HG02678 (cell line): ENCODE measurements around the gene CCNT1.
A peak's percentile ranks its signal among the peaks of the same experiment; 100 is the strongest.
"Not testable (repeated sequence)": the region's sequence is repeated elsewhere in the genome, so short reads cannot be mapped to it uniquely, and the experiment has no call there.

Experiments
- ATAC-seq: cut with Tn5 transposase; IDR thresholded peaks from one replicate; pipeline ENCODE4 v1.9.1; 2021; ENCODE audit warnings: mild to moderate bottlenecking, moderate library complexity; ENCODE audit not compliant: unreplicated experiment

Gene CCNT1

DNA sequence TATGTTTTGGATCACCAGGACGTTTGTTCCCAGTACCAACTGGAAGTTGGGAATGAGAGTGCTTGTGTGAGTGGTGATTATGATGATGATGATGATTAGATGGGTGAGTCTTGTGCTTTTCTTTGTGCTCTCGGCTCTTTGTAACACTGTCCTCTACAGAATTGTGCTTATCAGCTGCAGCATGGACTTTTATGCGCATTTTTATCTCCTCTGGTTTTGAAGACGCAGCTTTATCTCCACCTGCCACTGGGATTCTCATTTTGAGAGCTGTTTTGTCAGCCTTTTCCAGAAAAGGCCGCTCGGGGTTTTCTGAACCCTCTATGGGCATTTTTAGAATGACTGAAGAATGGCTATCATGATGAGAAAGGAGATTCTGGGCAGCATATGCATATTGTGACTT lies 22.9 kb downstream of the CCNT1 start:
- ATAC-seq = no peak

DNA sequence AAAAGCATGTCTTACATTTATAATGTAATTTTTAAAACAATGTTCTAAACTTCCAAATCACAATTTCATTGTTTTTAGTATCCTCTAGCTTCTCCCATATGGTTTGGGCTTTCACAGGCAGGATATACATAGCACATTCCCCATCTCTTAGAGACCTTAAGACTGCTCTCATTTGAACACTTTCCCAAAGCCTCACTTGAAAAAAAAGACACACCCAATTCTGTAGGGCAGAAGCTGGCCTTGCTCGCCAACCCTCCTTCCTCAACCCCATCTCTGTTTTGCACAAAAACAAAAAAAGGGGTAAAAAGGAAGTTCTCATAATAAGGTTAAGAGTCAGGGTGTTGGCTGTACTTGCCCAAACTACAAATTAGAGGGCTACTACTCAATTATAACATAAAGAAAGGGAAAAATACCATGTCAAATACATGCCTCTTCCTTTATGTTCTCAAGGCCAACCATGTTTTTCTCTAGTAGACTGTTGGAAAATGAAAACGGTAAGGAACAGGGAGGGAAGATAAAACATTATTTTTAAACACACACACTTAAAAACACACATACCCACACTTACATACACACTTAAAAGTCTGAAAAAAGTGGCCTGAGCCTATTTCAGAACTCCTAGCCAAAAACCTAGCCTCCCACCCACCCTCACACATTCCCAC lies 24.6 kb downstream of the CCNT1 start:
- ATAC-seq = no peak

GRCh38 chr12:48690990-48691389 lies 25.5 kb downstream of the CCNT1 start:
- no peak for ATAC-seq

- no peak for ATAC-seq
Observed at GRCh38 chr12:48690436-48690835, 26.1 kb downstream of the CCNT1 start.

DNA sequence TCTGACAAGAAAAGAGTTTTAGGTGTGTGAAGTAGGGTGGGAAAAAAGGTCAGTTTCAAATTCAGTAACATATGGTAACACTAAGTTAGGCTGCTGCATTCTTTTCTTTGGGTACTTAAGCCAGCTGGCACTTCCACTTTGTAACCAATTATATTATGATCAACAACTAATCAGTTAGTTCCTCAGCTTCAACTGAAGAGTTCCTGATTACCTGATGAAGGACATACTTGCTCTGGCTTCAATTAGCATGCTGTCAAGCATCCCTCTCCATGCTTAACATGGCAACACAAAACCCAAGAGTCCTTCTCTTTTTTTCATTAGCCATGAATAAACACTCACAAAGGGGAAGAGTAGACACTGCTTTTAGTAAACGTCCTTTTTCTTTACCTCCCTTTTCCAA lies 27.7 kb downstream of the CCNT1 start:
- ATAC-seq = no peak

DNA sequence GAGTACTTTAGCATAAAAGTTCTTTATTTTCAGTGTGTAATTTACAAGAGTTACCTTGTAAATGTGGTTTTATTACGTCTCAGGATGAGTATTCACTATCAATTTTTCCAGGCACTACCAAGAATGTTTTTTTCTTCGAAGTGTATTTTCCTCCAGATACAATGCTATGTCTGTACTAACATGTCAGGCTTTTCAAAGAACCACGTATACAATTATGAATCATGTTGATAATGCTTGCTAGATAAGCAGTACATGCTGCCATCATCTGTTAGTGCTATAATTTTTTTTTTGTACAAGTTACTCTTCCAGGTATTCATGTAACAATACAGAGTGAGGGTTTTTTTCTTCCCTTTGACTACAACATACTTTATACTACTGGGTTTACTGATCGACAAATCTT lies 28.9 kb downstream of the CCNT1 start:
- no peak for ATAC-seq

DNA sequence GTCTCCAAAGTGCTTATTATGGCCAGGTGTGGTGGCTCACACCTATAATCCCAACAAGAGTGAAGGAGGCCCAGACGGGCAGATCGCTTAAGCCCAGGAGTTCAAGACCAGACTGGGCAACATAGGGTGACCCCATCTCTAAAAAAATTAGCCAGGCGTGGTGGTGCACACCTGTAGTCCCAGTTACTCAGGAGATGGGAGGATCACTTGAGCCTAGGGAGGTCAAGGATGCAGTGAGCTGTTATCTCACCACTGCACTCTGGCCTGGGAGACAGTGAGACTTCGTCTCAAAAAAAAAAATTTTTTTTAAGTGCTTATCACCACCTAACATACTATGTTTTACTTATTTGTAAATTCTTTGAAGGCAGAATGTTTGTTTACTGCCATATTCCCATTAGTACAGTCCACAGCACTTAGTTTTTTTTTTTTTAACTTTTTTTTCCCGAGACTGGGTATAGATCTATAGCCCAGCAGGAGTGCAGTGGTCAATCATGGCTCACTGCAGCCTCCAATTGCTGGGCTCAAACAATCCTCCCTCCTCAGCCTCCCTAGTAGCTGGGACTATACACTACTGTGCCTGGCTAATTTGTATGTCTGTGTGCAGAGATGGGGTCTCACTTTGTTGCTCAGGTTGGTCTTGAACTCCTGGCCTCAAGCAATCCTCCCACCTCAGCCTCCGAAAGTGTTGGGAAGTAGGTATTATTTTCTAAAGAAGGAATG lies 29.7 kb downstream of the CCNT1 start:
- ATAC-seq = no peak

DNA sequence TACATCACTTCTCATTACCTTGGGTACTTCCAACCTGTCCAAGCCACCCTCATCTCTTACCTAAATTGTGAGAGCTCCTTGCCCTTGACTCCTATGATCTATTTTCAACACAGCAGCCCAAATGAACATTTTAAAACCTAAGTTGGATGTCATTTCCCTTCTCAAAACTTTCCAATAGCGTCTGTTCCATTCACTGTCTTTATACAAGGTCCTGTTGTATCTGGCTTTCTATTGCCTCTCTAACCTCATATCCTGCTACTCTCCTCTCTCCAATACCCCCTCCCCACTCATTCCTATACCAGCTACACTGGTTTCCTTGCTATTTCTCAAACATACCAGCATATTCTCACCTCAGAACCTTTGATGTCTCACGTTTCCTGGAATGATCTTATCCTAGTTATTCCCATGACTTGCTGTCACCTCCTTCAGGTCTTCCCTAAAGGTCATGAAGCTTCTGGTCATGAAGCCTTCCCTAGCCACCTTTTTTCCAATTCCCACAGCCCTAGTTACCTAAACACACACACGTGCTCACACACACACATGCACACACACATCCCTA lies 30.4 kb downstream of the CCNT1 start:
- no peak for ATAC-seq

GRCh38 chr12:48683534-48683933 lies 33.0 kb downstream of the CCNT1 start:
- no peak for ATAC-seq

DNA sequence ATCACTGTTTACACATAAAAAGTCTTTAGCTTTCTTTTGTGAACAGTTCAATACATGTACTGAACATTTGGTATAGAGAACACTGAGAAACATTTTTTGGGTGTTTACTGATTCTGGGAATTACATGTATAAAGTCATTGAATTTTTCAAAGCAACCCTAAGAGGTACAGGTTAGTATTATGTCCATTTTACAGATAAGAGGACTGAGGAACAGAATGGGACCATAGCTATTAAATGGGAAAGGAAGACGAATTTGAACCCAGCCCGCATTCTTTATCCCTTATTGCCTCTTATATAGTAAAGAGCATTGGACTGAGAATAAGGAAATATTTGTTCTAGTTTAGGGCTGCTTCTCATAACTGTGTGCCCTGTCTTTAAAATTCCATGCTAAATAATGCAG lies 33.6 kb downstream of the CCNT1 start:
- no peak for ATAC-seq

DNA sequence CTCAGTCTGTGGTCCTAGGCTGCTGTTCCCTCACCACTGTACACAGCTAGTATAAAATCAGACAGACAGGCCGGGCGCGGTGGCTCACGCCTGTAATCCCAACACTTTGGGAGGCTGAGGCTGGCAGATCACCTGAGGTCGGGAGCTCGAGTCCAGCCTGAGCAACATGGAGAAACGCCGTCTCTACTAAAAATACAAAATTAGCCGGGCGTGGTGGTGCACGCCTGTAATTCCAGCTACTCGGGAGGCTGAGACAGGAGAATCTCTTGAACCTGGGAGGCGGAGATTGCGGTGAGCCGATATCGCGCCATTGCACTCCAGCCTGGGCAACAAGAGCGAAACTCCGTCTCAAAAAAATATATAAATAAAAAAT lies 34.0 kb downstream of the CCNT1 start:
- ATAC-seq = not testable (repeated sequence)

- peak; percentile 99 for ATAC-seq
Observed at GRCh38 chr12:48681710-48682532, 34.6 kb downstream of the CCNT1 start, which contains the start of gene KANSL2. Gene KANSL2 (minus strand): TSS chr12:48682238. CDS start chr12:48681632, 606 bp downstream.

DNA sequence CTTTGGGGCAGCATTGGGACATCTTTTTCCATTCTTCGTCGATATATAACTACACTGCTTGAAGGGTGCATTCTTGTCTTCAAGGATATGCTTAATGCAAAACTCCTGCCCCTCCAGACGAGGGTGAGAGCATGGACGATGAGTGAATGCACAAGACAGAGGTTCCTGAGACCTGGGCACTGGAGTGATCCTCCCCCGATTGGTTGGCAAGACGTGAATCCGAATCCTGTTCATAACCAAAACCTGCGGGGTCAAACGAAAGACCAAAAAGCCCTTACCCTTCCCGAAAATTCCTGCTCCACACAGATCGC lies 35.2 kb downstream of the CCNT1 start:
- ATAC-seq = no peak

DNA sequence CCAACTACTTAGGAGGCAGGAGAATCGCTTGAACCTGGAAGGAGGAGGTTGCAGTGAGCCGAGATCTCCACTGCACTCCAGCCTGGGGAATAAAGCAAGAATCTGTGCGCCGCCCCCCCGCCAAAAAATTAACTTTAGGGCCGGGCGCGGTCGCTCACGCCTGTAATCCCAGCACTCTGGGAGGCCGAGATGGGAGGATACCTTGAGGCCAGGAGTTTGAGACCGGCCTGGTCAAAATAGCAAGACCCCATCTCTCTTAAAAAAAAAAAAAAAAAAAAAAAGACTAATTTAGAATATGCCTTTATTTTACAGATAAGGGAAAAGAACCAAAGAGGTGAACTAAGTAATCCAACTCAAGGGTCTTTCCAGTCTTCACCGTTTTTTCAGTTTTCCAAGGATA lies 35.6 kb downstream of the CCNT1 start:
- no peak for ATAC-seq

DNA sequence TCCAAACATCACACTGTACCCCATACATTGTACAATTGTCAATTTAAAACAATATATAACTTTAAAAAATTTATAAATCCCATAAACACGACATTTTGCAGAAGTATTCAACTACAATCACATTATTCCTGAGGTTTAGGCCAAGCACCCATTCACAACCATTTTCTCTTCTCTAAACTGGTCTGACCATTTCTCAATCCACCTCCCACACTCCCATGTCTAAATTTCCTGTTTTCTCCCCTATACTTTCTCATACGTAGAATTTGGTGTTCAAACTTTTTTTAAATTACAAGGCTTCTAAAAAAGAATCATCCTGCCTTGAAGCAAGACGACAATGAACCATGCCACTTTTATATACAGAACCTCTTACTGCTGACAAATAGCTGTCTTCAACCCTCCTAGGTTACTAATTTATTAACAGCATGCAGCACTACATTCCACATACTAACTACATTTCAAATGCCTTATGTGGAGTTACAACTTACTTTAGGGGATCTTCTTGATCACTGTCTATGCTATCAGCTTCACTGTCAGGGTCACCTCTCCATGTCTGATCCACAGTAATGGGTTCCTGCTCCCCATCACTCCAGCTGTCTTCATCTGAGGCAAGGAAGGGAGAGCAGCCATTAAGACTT lies 37.8 kb downstream of the CCNT1 start:
- ATAC-seq = no peak

GRCh38 chr12:48671231-48671856 lies 45.2 kb downstream of the CCNT1 start:
- no peak for ATAC-seq

DNA sequence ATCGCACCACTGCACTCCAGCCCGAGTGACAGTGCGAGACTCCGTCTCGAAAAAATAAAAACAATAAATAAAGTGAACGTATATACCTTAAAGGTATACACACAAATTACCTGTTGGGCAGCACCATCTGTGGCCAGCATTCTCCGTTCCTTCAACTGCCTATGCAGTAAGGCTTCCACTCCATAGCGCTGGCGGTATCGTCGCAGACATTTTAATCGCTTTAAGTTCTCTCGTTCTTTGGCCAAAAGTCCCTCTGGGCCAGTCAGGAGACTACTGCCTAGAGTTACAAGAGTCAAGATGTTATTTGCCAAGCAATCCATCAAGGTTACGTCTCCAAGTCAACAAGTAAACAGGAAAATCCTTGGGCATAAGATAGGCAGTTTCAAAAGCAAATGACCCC lies 47.5 kb downstream of the CCNT1 start:
- no peak for ATAC-seq

DNA sequence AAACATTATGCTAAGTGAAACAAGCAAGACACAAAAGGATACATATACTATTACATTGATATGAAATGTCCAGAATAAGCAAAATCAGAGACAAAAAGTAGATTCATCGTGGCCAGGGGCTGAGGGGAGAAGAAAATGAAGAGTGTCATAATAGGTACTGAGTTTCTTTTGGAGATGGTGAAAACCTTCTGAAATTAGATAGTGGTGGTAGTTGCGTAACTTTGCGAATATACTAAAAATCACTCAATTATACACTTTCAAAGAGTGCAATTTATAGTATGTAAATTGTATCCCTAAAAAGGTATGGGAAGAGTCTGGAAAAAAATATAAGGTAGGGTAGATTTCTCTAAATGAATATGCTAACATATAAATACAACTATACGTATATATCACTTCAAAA lies 56.6 kb downstream of the CCNT1 start:
- ATAC-seq = no peak

DNA sequence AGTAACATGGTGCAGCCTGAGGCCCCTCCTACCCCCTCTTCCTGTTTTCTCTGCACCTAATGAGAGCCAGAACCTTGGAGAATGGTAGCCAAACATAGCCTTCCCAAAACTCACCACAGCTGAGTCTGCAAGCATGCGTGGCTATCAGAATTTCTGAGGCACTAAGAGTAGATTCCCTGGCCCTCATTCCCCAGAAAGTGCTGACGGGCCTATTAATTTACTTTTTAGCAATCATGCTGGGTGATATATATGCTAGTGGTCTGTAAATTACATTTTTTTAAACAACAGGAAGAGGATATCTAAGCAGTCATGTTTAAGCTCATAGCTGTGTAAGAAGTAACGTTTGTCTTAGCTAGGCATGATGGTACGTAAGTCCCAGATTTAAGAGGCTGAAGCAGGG lies 64.8 kb downstream of the CCNT1 start:
- ATAC-seq = no peak

- ATAC-seq = not testable (repeated sequence)
Observed at GRCh38 chr12:48645354-48645753, 71.2 kb downstream of the CCNT1 start.

- ATAC-seq = no peak
Observed at GRCh38 chr12:48643011-48643410, 73.5 kb downstream of the CCNT1 start.
